Vagina (tissue), 2 donors: Measurements from ENCODE around the gene EEF1A2. TPM values are rescaled to one million over a fixed set of nuclear protein-coding genes. Genes with fewer than 3 reads are reported as not detected.
"Not testable (repeated sequence)": the region's sequence is repeated elsewhere in the genome, so short reads cannot be mapped to it uniquely, and the experiment has no call there.

Experiments
- DNase-seq, 2 donors: peaks; one replicate each; pipeline ENCODE4 v3.0.0-alpha.2; 2017; ENCODE audit errors: extremely low spot score in 2 of 2
- H3K27ac ChIP-seq: fragments of 200-600 bp; sonication (generic); one replicate; pipeline ENCODE4 v1.5.1; 2019
- H3K27me3 ChIP-seq: fragments of 200-600 bp; sonication (generic); one replicate; pipeline ENCODE4 v1.5.1; 2019
- H3K36me3 ChIP-seq, 2 donors: fragments of 200-600 bp; sonication (generic); one replicate each; pipeline ENCODE4 v1.5.1; 2017 to 2019
- H3K4me1 ChIP-seq: fragments of 200-600 bp; sonication (generic); one replicate; pipeline ENCODE4 v1.5.1; 2019
- H3K4me3 ChIP-seq, 2 donors: fragments of 200-600 bp; sonication (generic); 1 replicate in 1 of 2; 2 replicates in 1 of 2; pipeline ENCODE4 v1.5.1; 2016 to 2019
- H3K9me3 ChIP-seq: fragments of 200-600 bp; sonication (generic); one replicate; pipeline ENCODE4 v1.5.1; 2019
- CTCF ChIP-seq, 3 experiments: fragments of 450-650 bp in 2 of 3; fragments of 200-600 bp in 1 of 3; sonication (generic) in 1 of 3; IDR thresholded peaks; one replicate each; pipeline ENCODE4 v1.5.1; 2017 to 2019; ENCODE audit warnings: antibody characterized with exemption in 3 of 3, mild to moderate bottlenecking in 2 of 3, moderate library complexity in 2 of 3
- POLR2A ChIP-seq, 2 donors: fragments of 450-650 bp; IDR thresholded peaks; one replicate each; pipeline ENCODE4 v1.6.1; 2017; ENCODE audit warnings: antibody characterized with exemption in 2 of 2, mild to moderate bottlenecking in 2 of 2, moderate library complexity in 2 of 2
- POLR2AphosphoS5 ChIP-seq, 2 donors: sonication (generic); formaldehyde crosslinking; IDR thresholded peaks; one replicate each; pipeline ENCODE4 v1.9.0; 2017; ENCODE audit warnings: antibody characterized with exemption in 2 of 2, mild to moderate bottlenecking in 2 of 2, low read depth in 1 of 2; ENCODE audit not compliant: insufficient read depth in 1 of 2
- intact Hi-C: fragments of 100-400 bp; cut with DNase I; formaldehyde crosslinking; loops from one replicate; pipeline ENCODE4 v1.15.1; 2023
- total RNA-seq: library from RNA; depleted of rRNA; stranded (reverse); fragments of >200 nt; gene quantifications from one replicate; pipeline ENCODE4 v1.2.3, GENCODE V29; 2016

EEF1A2 gene
- total RNA-seq, 1 donor from 2014 or later: 9.8 TPM

DNA sequence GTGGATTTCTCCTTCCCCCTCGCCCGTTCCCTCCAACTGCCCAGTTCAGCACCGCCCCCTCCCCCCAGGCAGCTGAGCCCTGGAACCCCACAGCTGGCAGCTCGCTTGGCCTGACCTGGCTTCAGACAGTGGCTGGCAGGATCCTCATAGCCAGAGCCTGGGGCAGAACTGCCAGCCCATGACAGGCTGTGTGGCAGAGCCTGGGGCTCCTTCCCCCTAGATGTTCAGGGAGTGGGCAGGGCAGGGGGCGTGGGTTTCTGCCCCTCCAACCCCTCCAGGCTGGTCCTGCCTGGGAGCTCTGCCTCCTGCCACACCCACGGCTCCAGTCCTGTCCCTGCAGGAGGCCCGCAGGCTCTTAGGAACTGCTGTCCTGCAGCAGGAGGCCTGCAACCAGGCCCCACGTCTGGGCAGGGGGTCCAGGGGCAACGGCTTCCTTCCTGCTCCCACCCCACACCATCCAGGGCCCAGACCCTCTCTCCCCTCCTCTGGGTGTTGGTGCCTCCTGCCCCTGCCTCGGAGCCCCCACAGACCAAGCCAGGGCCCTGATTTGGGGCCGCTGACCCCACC, 16.8 kb downstream of the EEF1A2 start:
- H3K4me1 ChIP-seq: no peaks in the 10 kb centered on the region
- TF ChIP-seq CTCF (IDR thresholded peaks at IDR 0.05) (no peak), POLR2AphosphoS5 (IDR thresholded peaks at IDR 0.05; ENCODE audit: insufficient read depth in 1 of 2, low read depth in 1 of 2) (no peak), POLR2A (IDR thresholded peaks at IDR 0.05) (no peak)
- DNase-seq: no peak
- no peak overlapping the region for H3K27ac ChIP-seq
- H3K36me3 ChIP-seq: no peaks in the 10 kb centered on the region
- no peak overlapping the region for H3K4me3 ChIP-seq
- intact Hi-C loops: no loop called here
- no peaks in the 10 kb centered on the region for H3K27me3 ChIP-seq
- H3K9me3 ChIP-seq: no peaks in the 10 kb centered on the region

GRCh38 chr20:63481503-63481902, 17.4 kb downstream of the EEF1A2 start:
- Histone ChIP-seq H3K36me3 (no peaks in the 10 kb centered on the region), H3K4me1 (no peaks in the 10 kb centered on the region), H3K9me3 (no peaks in the 10 kb centered on the region), H3K27me3 (no peaks in the 10 kb centered on the region), H3K27ac (no peak overlapping the region), H3K4me3 (no peak overlapping the region)
- intact Hi-C loops: no loop called here
- no peak for DNase-seq
- TF ChIP-seq POLR2AphosphoS5 (IDR thresholded peaks at IDR 0.05; ENCODE audit: insufficient read depth in 1 of 2, low read depth in 1 of 2) (no peak), CTCF (IDR thresholded peaks at IDR 0.05) (no peak), POLR2A (IDR thresholded peaks at IDR 0.05) (no peak)

DNA sequence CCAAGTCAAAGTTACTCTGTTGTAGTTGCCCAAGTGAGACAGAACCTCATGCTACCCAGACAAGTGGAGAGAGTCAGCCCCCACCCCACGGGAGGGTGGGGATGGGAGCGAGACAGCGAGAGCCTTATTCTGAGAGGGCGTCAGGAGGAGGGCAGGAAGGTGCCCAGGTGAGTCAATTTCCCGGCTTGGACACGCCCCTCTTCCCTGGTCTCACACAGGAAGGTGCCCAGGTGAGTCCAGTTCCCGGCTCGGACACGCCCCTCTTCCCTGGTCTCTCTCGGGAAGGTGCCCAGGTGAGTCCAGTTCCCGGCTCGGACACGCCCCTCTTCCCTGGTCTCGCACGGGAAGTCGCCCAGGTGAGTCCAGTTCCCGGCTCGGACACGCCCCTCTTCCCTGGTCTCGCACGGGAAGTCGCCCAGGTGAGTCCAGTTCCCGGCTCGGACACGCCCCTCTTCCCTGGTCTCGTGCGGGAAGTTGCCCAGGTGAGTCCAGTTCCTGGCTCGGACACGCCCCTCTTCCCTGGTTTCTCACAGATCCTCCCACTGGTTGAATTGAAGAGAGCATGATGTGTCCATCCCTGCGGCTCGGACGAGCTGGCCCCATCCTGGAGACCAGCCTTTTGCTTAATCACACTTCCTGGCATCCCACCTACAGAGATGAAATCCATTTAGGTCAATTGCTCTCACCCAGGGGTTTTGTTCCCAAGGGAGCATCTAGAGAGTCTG, 19.0 kb downstream of the EEF1A2 start:
- not testable (repeated sequence) for H3K4me1 ChIP-seq, H3K4me3 ChIP-seq, DNase-seq, H3K36me3 ChIP-seq, H3K27ac ChIP-seq, H3K27me3 ChIP-seq, H3K9me3 ChIP-seq
- intact Hi-C loops: loop anchor here (10.0 kb wide), 1 partner anchor 305 kb away; no protein-coding TSS in a partner anchor

- Histone ChIP-seq H3K9me3 (no peaks in the 10 kb centered on the region), H3K36me3 (no peaks in the 10 kb centered on the region), H3K4me3 (no peak overlapping the region), H3K27me3 (no peaks in the 10 kb centered on the region), H3K4me1 (no peaks in the 10 kb centered on the region), H3K27ac (no peak overlapping the region)
- intact Hi-C loops: loop anchor here (10.0 kb wide), 1 partner anchor 304 kb away; no protein-coding TSS in a partner anchor
- DNase-seq: no peak
- no peak for TF ChIP-seq CTCF (IDR thresholded peaks at IDR 0.05)
- no peak for TF ChIP-seq POLR2AphosphoS5 (IDR thresholded peaks at IDR 0.05; ENCODE audit: insufficient read depth in 1 of 2, low read depth in 1 of 2)
- TF ChIP-seq POLR2A (IDR thresholded peaks at IDR 0.05): no peak
Observed at GRCh38 chr20:63478346-63479302, 20.3 kb downstream of the EEF1A2 start.

DNA sequence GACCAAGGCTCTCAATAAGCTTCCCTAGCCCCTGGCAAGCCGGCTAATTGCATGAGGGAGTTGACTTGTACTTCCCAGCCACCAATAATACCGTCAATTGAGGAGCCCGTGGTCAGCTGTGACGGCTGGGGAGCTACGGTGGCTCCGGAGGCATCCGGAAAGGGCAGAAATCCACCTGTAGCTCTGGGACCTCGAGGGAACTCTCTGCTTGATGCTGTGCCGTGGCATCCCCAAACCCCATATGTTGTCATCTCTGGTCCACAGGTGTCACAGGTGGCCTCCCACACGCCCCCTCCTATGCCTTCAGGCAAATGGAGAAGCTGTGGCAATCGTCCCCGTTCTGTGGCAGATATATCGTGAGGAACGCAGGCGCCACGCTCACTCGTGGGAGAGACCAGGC, 20.9 kb downstream of the EEF1A2 start:
- intact Hi-C loops: loop anchor here (10.0 kb wide), 1 partner anchor 303 kb away; no protein-coding TSS in a partner anchor
- peaks cover 2% of the 10 kb centered on the region for H3K27me3 ChIP-seq
- no peak for TF ChIP-seq CTCF (IDR thresholded peaks at IDR 0.05)
- no peak for TF ChIP-seq POLR2A (IDR thresholded peaks at IDR 0.05)
- no peak for TF ChIP-seq POLR2AphosphoS5 (IDR thresholded peaks at IDR 0.05; ENCODE audit: insufficient read depth in 1 of 2, low read depth in 1 of 2)

More for the DNA sequence above, 20.9 kb downstream of the EEF1A2 start:
- Histone ChIP-seq H3K4me3 (no peak overlapping the region), H3K4me1 (no peaks in the 10 kb centered on the region), H3K36me3 (no peaks in the 10 kb centered on the region), H3K9me3 (no peaks in the 10 kb centered on the region), H3K27ac (no peak overlapping the region)
- DNase-seq: no peak
